GM21526 (cell line): Measurements from ENCODE around the gene PCNT.

Experiments used
- ATAC-seq: cut with Tn5 transposase; IDR thresholded peaks from one replicate; pipeline ENCODE4 v1.9.1; 2021; ENCODE audit warnings: moderate library complexity; ENCODE audit not compliant: unreplicated experiment, low FRiP score

Gene PCNT

DNA sequence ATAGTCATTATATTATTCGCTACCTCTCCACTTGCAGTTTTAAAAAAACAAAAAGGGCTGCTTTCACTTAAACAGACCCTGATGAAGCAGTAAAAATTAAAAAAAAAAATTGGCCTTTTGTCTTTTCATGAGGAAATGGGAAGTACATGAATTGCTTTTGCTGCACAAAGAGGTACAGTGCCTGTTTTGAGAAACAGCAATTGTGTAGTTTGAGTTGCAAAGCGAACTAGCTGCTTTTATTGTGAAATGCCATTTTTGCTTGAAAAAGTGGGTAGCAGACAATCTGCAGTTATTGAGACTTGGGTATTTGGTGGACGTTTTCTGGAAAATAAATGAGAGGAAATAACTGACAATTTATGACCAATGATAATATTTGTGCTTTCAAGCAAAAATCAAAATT, 141.7 kb downstream of the PCNT start:
- ATAC-seq = no peak

DNA sequence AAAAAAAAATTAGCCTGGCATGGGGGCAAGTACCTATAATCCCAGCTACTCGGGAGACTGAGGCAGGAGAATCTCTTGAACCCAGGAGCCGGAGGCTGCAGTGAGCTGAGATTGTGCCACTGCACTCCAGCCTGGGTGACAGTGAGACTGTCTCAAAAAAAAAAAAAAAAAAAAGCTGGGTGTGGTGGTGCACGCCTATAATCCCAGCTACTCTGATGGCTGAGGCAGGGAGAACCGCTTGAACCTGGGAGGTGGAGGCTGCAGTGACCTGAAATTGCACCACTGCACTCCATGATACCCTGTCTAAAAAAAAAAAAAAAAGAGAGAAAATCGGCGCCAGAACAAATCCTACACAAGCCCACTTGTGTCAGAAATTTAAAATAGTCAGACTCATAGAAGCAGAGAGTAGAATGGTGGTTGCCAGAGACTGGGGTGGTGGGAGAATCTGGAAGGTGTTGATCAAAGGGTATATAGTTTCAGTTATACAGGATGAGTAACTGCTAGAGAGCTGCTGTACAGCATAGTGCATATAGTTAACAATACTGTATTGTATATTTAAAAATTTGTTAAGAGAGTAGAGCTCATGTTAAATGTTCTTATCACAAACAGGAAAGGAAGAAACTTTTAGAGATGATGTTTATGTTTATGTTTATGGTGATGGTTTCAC, 144.3 kb downstream of the PCNT start:
- ATAC-seq = no peak

DNA sequence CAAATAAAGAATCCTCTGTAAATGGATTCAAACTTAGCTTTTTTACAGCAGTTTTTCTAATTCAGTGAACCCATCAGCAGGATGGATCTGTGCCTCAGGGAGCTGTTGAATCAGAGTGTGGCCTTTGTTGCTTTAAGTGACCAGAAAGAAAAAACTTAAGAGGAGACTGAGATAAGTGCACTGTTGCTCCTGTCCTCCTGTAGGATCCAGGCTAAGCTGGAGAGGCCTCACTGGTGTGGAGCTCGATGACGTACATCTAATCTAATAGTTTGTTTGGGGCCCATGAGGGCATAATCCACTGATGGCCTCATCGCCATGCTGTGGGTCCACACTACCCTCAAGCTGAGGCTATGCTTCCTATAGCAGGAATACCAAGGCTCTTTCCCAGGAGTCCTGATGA, 145.3 kb downstream of the PCNT start:
- ATAC-seq = no peak

DNA sequence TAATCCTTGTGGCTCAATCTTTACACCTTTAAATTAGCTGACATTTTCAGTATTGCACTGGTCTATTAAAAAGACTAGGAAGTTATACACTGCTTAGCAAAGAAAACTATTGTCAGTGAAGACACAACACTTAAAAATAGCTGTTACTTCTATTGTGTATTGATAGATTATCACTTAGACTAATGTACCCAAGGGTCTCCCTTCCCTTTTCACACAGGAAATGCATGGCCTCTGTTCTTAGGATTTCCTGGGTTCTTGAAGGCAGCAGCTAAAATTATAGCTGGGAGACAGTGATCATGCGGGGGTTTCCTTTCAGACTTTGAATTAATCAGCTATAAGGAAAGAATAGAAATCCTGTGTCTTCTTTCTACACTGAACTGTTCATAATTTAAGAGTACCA, 147.6 kb downstream of the PCNT start:
- no peak for ATAC-seq

DNA sequence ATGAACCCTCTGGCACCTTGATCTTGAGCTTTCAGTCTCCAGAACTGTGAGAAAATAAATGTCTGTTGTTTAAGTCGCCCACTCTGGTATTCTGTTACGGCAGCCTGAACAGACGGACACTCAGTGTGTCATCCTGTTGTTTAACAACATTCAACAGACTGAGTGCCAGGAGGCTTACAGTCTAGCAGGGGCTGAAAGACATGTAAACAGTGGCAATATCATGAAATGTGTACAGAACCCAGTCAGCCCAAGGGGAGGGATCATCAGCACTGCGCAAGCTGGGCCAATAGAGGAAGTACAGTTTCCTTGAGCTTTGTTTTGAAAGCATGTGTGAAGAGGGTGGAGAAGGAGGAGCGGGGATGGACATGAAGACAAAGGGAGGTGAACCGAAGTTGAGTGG, 148.3 kb downstream of the PCNT start:
- ATAC-seq = no peak

DNA sequence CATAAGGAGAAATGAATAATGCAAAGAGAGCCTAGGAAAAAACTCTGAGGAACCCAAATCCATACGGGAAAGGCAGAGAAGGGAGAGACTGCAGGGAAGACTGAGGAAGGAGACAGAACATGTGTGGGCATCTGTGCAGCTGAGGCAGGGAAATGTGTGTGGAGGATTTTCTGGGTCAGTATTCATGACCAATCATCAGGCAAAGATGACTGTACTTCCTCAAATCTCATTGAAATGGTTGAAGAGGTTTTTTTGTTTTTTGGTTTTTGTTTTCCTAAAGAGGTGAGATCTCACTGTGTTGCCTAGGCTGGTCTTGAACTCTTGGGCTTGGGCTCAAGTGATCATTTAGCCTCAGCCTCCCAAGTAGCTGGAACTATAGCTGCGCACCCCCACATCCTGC, 150.4 kb downstream of the PCNT start:
- ATAC-seq = no peak

DNA sequence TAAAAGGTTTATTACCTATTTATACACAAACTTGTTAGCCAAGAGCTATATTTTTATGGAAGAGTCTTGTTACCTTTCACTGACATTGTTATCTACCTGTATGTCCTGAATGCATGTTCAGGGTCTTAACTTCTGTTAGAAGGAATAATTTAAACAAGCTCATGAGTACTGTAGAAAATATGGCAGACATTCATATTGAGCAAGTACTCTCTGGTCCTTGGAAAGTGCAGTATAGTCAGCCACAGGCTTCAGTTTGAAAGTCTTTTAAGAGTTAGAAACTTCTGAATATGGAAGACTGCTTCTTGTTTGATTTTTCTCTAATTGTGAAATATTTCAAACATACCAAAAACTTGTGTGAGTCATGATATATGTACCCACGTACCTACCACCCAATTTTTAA, 151.3 kb downstream of the PCNT start:
- ATAC-seq = no peak

DNA sequence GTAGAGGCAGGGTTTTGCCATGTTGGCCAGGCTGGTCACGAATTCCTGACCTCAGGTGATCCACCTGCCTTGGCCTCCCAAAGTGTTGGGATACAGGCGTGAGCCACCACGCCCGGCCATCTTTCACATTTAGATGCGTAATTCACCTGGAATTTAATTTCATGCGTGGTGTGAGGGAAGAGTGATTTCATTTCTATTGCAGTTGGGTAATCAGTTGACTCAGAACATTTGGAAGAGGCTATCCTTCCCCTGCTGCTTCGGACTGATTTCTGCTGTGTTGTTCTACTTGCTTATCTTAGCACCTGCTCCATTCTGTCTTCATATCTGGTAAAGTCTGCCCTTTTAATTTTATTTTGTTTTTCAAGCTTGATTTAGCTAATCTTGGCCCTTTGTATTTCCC, 153.8 kb downstream of the PCNT start:
- ATAC-seq = no peak

DNA sequence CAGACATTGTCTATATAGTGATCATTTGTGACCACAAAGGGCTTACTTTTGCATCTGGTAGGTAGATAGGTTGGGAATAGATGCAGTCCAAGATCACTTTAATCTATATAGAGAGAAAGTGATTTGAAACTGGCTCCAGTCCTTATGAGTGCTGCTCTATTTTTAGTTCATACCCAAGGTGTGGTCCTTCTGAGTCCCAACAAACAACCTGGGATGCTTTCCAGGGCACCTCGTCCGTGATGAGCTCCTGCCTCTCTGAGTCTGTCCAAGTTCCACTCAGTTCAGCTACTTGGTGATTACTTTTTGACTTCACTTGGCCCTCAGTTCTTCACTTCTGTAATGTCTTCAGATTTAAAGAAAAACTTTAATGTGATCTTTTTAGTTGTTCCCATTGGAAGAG, 155.0 kb downstream of the PCNT start:
- ATAC-seq = no peak

DNA sequence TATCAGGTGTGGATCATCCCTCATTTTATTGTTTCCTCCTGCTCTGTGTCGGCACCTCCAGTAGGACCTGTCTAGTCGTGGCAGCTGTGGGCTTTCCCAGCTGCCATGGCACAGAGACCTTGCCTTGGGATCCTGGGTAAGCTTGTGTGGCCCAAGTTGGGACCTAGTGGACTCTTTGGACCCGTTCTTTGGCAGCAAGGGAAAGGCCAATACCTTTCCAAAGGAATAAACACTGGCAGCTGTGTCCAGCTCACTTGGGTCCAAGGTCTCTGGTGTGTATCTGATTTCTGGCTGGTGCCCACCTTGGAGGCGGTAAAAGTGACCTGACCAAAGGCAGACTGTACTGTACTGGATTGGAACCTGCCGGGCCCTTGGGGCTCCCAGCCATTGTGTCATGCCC, 156.5 kb downstream of the PCNT start:
- ATAC-seq = no peak

DNA sequence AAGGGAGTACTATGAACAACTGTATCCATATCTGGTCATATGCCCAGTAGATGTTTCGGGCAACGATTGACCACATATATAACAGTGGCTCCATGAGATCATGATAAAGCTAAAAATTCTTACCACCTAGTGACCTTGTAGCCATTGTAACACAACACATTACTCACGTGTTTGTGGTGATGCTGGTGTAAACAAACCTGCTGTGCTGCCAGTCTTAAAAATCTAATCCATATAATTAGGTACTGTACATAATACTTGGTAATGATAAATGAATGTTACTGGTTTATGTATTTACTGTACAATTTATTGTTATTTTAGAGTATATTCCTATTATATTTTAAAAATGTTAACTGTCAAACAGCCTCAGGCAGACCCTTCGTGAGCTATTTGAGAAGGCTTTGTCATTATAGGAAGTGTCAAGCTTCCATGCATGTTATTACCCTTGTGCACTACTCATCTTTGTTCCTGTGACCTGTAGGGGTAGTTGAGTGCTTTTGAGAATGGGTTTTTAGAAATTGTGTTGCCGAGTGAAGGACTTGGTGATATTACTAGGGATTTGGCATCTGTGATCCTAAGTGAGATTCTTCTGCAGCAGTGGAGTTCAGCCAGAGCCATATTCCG, 158.4 kb downstream of the PCNT start:
- ATAC-seq = no peak

DNA sequence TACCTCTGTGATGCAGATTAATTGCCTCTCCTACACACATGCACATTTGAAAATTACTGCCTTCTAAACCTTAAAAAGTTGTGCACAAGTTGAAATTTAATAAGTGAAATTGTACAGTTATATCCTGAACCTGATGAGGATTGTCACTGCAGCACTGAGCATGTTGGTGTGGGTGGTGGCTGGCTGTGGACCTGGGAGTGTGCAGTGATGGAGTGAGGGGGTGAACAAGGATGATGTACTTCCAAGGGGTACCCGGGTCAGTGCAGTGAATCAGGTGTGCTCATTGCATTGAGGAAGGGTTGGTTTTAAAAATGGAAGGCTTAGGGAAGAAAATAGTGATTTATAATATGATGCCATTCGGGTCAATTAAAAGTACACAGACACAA, 158.9 kb downstream of the PCNT start:
- no peak for ATAC-seq

DNA sequence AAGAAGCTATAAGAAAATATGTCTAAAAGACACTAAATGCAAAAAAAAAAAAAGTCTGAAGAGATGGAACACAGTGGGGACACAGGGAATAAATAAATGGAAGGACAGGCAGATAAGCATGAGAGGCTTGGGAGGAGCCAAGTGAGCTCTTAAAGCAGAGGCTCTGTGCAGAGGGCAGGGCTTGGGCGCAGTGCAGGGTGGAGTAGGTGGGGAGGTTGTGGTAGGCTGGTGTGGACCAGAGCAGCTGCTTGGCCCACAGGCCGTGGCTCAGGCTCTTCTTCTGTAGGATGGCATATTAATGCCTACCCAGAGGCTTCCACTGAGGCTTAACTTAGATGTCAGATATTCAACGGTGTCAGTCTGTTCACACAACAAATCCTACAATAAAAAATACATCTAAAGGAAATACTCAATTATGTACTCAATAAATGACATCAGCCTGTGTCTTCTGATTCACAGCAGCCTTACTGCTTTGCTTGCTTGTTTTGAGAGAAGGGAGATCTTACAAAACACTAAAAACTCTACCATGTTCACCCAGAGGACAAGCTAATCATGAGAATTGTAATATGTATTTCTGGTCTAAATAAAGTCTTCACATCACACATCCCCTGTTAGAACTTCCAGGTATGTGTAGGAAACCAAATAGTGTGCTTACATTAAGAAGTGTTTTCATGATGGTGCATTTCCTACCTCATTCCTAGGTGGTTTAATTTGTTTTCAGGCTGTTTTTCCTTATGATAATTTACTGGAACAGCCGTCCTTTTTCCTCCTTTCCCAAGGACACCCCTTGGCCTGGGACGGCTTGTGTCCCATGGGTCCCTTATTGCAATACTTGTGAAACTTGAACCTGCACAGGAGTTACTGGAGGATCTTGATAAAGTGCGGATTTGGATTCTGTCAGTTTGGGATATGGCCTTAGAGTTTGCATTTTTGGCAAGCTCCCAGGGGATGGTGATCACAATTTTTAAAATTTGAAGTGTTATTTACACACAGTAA, 159.6 kb downstream of the PCNT start:
- ATAC-seq = no peak

DNA sequence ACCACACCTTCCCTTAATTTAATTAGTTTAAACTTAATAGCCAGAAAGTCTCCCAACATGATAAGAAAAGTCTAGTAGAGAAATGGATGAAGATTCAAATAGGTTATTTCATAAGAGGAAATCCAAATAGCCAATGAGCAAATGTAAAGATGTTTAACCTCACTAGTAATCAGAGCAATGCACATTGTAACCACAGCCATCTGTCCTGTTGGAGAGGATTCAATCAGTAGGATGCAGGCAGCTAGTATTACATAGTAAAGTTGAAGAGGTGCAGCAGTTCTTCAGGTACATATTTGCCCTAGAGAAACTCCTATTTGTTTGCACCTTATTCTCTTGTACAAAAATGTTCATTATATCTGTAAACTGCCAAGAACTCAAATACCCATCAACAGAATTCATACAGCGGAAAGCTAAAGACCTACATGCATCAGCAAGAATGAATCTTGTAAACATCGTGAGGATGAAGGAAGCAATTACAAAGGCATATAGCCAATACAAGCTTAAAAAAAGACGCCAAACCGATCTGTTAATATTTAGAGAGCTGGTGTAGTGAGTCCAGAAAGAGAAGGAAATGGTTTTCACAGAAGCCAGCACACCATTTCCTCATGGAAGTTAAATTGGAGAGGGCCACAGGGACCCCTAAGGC, 162.6 kb downstream of the PCNT start:
- ATAC-seq = no peak

DNA sequence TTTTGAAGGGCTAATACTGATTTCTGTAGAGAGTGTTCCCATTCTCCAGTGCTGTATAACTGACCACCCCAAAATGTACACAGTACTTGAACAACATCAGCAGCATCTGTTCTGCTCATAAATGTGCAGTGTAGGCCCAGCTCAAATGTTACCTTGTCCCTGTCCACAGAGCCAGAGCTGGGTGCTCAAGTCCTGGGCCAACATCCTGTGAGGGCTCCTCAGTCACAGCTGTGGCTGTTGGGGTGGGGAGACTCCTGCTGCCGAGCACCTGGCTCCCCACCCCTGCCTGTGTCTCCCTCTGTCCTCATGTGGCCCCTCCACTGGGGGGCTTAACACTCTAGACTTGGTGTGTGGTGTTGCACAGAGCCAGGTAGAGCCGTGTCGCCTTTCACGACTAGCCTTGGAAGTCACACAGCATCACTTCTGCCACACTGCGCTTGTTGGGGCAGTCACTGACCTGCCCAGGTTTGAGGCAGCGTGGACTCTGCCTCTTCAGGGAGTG, 165.3 kb downstream of the PCNT start:
- ATAC-seq = no peak

DNA sequence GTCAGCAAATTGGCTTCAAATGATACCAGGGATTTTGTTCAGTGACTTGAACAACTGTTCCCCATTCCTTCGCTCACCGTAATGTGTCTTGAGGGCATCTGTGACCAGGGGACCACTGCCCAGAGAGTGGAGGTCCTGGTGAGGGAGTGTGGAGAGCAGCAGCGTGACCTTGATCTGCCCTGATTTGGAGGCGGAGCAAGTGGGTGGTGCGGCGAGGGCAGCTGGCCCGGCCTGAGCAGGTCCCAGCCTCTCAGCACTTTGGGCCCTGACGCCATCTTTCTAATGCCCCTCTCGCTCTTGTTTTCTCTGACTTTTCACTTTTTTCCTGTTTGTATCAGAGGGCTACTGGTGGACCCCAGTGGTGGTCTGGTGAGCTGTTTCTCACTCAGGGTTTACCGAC, 165.8 kb downstream of the PCNT start:
- no peak for ATAC-seq

DNA sequence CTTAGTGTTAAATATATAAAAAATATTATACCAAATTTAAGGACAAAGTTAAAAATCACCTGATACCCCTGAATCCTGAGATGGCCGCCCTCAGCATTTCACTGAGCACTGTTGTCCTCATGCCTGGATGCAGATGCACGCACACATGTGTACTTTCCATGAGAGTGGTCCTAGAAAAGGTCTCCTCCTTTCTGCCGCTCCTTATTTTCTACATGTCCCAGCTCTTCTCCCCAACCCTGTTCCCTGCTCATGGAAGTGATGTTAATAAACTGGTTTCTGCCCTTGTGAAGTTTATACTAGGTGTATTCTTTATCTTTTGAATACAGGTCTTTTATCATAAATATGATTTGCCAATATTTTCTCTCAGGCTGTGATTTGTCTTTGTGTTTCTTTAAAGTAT, 167.6 kb downstream of the PCNT start:
- ATAC-seq = no peak

DNA sequence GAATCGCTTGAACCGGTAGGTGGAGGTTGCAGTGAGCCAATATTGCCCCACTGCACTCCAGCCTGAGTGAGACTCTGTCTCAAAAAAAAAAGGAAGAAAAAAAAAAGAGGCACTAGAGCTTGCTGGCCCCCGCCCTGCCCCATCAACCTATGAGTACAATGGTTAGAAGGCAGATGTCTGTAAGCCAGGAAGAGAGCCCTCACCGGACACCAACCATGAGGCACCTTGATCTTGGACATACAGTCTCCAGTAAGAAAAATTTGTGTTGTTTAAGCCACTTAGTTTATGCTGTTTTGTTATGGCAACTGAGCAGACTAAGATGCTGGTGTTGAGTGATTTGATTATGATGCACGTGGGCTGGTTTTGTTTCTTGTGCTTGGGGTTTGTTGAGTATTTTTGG, 168.9 kb downstream of the PCNT start:
- ATAC-seq = no peak

DNA sequence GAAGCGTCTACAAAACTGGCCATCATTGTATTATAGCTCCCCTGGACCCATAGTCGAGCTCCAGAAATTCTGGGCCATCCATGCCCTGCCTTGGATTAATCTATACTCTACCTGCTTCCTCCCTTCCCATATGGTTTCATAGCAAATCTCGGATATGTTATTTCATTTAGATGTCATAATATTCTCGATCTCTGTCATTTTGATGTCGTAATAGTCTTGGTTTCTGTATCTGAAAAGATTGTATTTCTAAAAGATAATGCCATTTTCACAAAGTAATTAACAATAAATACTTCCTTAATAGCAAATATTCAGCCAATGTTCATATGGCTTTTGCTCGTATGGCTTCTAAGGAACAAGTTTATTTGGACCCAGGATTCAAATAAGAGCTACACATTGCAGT, 169.9 kb downstream of the PCNT start:
- ATAC-seq = no peak
